Measurements from ENCODE around the gene FAM210B.

DNA sequence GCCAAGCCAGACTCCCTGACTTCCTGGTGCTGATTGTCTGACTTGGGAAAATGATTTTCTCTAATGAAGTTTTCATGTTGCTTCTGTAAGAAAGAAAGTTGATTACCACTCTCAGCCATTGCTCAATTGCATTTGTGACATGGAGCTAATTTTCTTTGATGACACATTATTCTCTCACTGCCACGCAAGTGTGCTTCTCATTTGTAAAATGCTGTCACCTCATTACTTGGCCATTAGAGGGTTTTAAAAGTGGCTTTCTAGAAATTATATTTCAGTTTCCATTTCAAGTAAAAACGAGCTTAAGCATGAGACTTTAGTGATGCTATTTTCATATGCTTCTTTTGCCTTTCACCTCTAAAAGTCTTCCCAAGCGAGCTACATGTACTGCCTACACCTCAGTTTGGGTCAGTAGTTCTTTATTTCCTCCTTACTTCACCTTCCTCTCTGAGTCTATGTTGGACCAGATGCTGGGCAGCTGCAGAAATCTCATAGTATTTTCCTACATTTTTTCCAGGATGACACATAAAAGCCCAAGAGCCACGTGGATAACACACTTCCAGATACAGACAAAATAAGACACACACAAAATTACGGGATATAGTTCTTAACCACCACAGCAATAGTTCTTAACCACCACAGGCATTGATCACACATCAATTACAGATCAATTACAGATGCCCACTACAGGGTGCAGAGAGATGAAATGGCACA lies 6.3 kb upstream of the FAM210B start:
- TF ChIP-seq POLR2A (IDR thresholded peaks at IDR 0.05) (no peak), EP300 (IDR thresholded peaks at IDR 0.05) (no peak), POLR2AphosphoS5 (IDR thresholded peaks at IDR 0.05) (no peak)
- TF ChIP-seq, protein P1, sequence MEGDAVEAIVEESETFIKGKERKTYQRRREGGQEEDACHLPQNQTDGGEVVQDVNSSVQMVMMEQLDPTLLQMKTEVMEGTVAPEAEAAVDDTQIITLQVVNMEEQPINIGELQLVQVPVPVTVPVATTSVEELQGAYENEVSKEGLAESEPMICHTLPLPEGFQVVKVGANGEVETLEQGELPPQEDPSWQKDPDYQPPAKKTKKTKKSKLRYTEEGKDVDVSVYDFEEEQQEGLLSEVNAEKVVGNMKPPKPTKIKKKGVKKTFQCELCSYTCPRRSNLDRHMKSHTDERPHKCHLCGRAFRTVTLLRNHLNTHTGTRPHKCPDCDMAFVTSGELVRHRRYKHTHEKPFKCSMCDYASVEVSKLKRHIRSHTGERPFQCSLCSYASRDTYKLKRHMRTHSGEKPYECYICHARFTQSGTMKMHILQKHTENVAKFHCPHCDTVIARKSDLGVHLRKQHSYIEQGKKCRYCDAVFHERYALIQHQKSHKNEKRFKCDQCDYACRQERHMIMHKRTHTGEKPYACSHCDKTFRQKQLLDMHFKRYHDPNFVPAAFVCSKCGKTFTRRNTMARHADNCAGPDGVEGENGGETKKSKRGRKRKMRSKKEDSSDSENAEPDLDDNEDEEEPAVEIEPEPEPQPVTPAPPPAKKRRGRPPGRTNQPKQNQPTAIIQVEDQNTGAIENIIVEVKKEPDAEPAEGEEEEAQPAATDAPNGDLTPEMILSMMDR (IDR thresholded peaks at IDR 0.05) = no peak

Measured in stomach (tissue), 4 donors.